ENCODE data around the gene TENM4.

DNA sequence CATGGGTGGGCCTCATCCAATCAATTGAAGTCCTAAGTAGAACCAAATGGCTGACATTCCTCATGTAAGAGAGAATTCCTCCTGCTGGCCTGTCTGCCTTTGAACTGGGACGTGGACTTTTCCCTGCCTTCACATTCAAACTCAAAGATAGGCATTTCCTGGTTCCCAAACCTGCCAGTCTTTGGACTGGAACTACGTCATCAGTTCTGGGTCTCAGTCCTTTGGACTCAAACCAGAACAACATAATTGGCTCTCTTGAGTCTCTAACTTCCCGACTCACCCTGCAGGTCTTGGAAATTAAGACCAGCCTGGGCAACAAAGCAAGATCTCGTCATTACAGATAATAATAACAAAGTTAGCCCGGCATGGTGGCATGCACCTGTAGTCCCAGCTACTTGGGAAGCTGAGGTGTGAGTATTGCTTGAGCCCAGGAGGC lies 827.4 kb downstream of the TENM4 start:
- no peak for TF ChIP-seq POLR2A (IDR thresholded peaks at IDR 0.05)
- TF ChIP-seq, protein P1, sequence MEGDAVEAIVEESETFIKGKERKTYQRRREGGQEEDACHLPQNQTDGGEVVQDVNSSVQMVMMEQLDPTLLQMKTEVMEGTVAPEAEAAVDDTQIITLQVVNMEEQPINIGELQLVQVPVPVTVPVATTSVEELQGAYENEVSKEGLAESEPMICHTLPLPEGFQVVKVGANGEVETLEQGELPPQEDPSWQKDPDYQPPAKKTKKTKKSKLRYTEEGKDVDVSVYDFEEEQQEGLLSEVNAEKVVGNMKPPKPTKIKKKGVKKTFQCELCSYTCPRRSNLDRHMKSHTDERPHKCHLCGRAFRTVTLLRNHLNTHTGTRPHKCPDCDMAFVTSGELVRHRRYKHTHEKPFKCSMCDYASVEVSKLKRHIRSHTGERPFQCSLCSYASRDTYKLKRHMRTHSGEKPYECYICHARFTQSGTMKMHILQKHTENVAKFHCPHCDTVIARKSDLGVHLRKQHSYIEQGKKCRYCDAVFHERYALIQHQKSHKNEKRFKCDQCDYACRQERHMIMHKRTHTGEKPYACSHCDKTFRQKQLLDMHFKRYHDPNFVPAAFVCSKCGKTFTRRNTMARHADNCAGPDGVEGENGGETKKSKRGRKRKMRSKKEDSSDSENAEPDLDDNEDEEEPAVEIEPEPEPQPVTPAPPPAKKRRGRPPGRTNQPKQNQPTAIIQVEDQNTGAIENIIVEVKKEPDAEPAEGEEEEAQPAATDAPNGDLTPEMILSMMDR (IDR thresholded peaks at IDR 0.05), result no peak

Data from heart left ventricle (tissue), 13 donors.